Neuronal stem cell (in vitro differentiated cells): ENCODE measurements around the gene NFYC.

Experiments used
- DNase-seq: peaks from one replicate; pipeline ENCODE4 v3.0.0-alpha.2; 2013; ENCODE audit warnings: low spot score
- H2AFZ ChIP-seq: one replicate; pipeline ENCODE4 v1.6.1; 2013; ENCODE audit warnings: mild to moderate bottlenecking, low read length, inconsistent platforms
- H2AK5ac ChIP-seq: 2 replicates; pipeline ENCODE4 v1.6.1; 2013; ENCODE audit warnings: low read depth, mild to moderate bottlenecking, inconsistent platforms, low read length, moderate library complexity, mixed read lengths
- H2BK120ac ChIP-seq: 2 replicates; pipeline ENCODE4 v1.6.1; 2013; ENCODE audit warnings: low read depth, mild to moderate bottlenecking, inconsistent platforms, low read length, moderate library complexity, mixed read lengths
- H2BK12ac ChIP-seq: one replicate; pipeline ENCODE4 v1.6.1; 2013; ENCODE audit warnings: low read length, inconsistent platforms
- H2BK15ac ChIP-seq: 2 replicates; pipeline ENCODE4 v1.6.1; 2013; ENCODE audit warnings: mild to moderate bottlenecking, low read length, inconsistent platforms, mixed read lengths
- H2BK5ac ChIP-seq: one replicate; pipeline ENCODE4 v1.6.1; 2013; ENCODE audit warnings: inconsistent platforms, mild to moderate bottlenecking, low read length, moderate library complexity
- H3K14ac ChIP-seq: one replicate; pipeline ENCODE4 v1.6.1; 2013; ENCODE audit warnings: low read length, inconsistent platforms
- H3K18ac ChIP-seq: 2 replicates; pipeline ENCODE4 v1.6.1; 2013; ENCODE audit warnings: low read length, inconsistent platforms
- H3K23ac ChIP-seq: 2 replicates; pipeline ENCODE4 v1.6.1; 2013; ENCODE audit warnings: low read depth, mild to moderate bottlenecking, mixed read lengths, low read length, inconsistent platforms; ENCODE audit not compliant: poor library complexity
- H3K27ac ChIP-seq: replicated peaks from 3 replicates; pipeline ENCODE4 v1.5.1; 2013; ENCODE audit warnings: low read length, inconsistent platforms
- H3K27me3 ChIP-seq, 3 experiments: 2 replicates each; pipeline ENCODE4 v1.6.1; 2013; ENCODE audit warnings: low read length in 3 of 3, mild to moderate bottlenecking in 2 of 3, inconsistent platforms in 1 of 3, low read depth in 1 of 3, mixed read lengths in 1 of 3, moderate library complexity in 1 of 3; ENCODE audit not compliant: control insufficient read depth in 3 of 3, insufficient read depth in 3 of 3
- H3K36me3 ChIP-seq, 2 donors: replicated peaks in 1 of 2; 2 replicates each; pipeline ENCODE4 v1.6.1; 2013; ENCODE audit warnings: low read length in 2 of 2; ENCODE audit not compliant: control insufficient read depth in 2 of 2, insufficient read depth in 2 of 2
- H3K4ac ChIP-seq: 2 replicates; pipeline ENCODE4 v1.6.1; 2013; ENCODE audit warnings: inconsistent platforms, mild to moderate bottlenecking, low read length, moderate library complexity
- H3K4me1 ChIP-seq, 2 donors: 1 replicate in 1 of 2; 2 replicates in 1 of 2; pipeline ENCODE4 v1.6.1; 2013; ENCODE audit warnings: low read length in 2 of 2, low read depth in 1 of 2; ENCODE audit not compliant: control insufficient read depth in 2 of 2, insufficient read depth in 1 of 2
- H3K4me2 ChIP-seq: one replicate; pipeline ENCODE4 v1.6.1; 2013; ENCODE audit warnings: mild to moderate bottlenecking, low read length, inconsistent platforms; ENCODE audit not compliant: insufficient read depth, poor library complexity, severe bottlenecking
- H3K4me3 ChIP-seq, 2 donors: 2 replicates each; pipeline ENCODE4 v1.5.1; 2013; ENCODE audit warnings: low read length in 2 of 2, mild to moderate bottlenecking in 2 of 2, inconsistent platforms in 1 of 2, moderate library complexity in 1 of 2
- H3K79me1 ChIP-seq: one replicate; pipeline ENCODE4 v1.6.1; 2013; ENCODE audit warnings: low read depth, mild to moderate bottlenecking, inconsistent platforms, low read length, moderate library complexity
- H3K9ac ChIP-seq: one replicate; pipeline ENCODE4 v1.6.1; 2013; ENCODE audit warnings: mild to moderate bottlenecking, low read depth, low read length, inconsistent platforms; ENCODE audit not compliant: poor library complexity
- H3K9me3 ChIP-seq, 2 donors: replicated peaks in 1 of 2; 2 replicates each; pipeline versions ENCODE3 to v1.6.1; 2013; ENCODE audit warnings: low read length in 2 of 2, mild to moderate bottlenecking in 2 of 2, inconsistent platforms in 1 of 2, low read depth in 1 of 2, mixed read lengths in 1 of 2, moderate library complexity in 1 of 2; ENCODE audit not compliant: control insufficient read depth in 2 of 2, insufficient read depth in 1 of 2
- H4K8ac ChIP-seq: one replicate; pipeline ENCODE4 v1.6.1; 2013; ENCODE audit warnings: low read depth, mild to moderate bottlenecking, inconsistent platforms, low read length, moderate library complexity
- H4K91ac ChIP-seq: one replicate; pipeline ENCODE4 v1.6.1; 2013; ENCODE audit warnings: low read length, low read depth, mild to moderate bottlenecking, inconsistent platforms; ENCODE audit not compliant: poor library complexity
- WGBS, 2 donors: extraction: QIAGEN DNeasy Blood & Tissue Kit; methylation state at CpG; one replicate each; pipeline ENCODE4 v1.1.7; 2013; ENCODE audit warnings: missing lambda C conversion rate in 2 of 2, mixed read lengths in 1 of 2; ENCODE audit not compliant: insufficient read length in 2 of 2, insufficient replicate concordance in 1 of 2; ENCODE audit errors: extremely low coverage in 2 of 2; 5-methylcytosine and 5-hydroxymethylcytosine counted together

Gene NFYC

GRCh38 chr1:40706626-40707025, 15.1 kb downstream of the NFYC start:
- no peak overlapping the region for H2BK5ac ChIP-seq
- H2AFZ ChIP-seq: no peak overlapping the region
- WGBS, 2 donors: no CpG with 5 or more reads among the region's 4 CpGs
- H3K18ac ChIP-seq: no peak overlapping the region
- no peak overlapping the region for H2BK15ac ChIP-seq
- H4K8ac ChIP-seq: no peak overlapping the region
- H3K4me1 ChIP-seq: peaks cover 4 to 8% of the 10 kb centered on the region in 2 donors
- H2AK5ac ChIP-seq: no peak overlapping the region
- H3K9me3 ChIP-seq: no peaks in the 10 kb centered on the region
- H3K36me3 ChIP-seq: no peaks in the 10 kb centered on the region
- H3K9ac ChIP-seq: no peak overlapping the region
- no peak for DNase-seq
- H3K79me1 ChIP-seq: no peaks in the 10 kb centered on the region
- H3K4me3 ChIP-seq: no peak overlapping the region
- no peak overlapping the region for H3K27ac ChIP-seq
- no peak overlapping the region for H3K4me2 ChIP-seq
- H3K14ac ChIP-seq: no peak overlapping the region
- H2BK12ac ChIP-seq: no peak overlapping the region
- H4K91ac ChIP-seq: no peak overlapping the region
- no peaks in the 10 kb centered on the region for H3K27me3 ChIP-seq
- no peak overlapping the region for H2BK120ac ChIP-seq
- no peak overlapping the region for H3K23ac ChIP-seq
- H3K4ac ChIP-seq: no peak overlapping the region

- no peak overlapping the region for H3K23ac ChIP-seq
- no peaks in the 10 kb centered on the region for H3K79me1 ChIP-seq
- no peak overlapping the region for H2AK5ac ChIP-seq
- no CpG with 5 or more reads among the region's 3 CpGs for WGBS, 2 donors
- H3K27ac ChIP-seq: peak overlapping the region; percentile 89
- H2AFZ ChIP-seq: peak overlapping the region; percentile 81
- H3K4me3 ChIP-seq: peak overlapping the region; percentile 52 to 74
- H2BK120ac ChIP-seq: no peak overlapping the region
- no peak overlapping the region for H2BK5ac ChIP-seq
- peaks cover 0 to 16% of the 10 kb centered on the region in 2 donors for H3K36me3 ChIP-seq
- H2BK15ac ChIP-seq: no peak overlapping the region
- no peak overlapping the region for H4K8ac ChIP-seq
- peak overlapping the region; percentile 58 for H3K4me2 ChIP-seq
- H2BK12ac ChIP-seq: no peak overlapping the region
- no peak for DNase-seq
- no peak overlapping the region for H4K91ac ChIP-seq
- no peaks in the 10 kb centered on the region for H3K9me3 ChIP-seq
- H3K4ac ChIP-seq: no peak overlapping the region
- no peak overlapping the region for H3K14ac ChIP-seq
- H3K4me1 ChIP-seq: peaks cover 4 to 12% of the 10 kb centered on the region in 2 donors
- H3K9ac ChIP-seq: no peak overlapping the region
- no peak overlapping the region for H3K18ac ChIP-seq
- H3K27me3 ChIP-seq: no peaks in the 10 kb centered on the region
These were observed 17.2 kb downstream of the NFYC start for GRCh38 chr1:40708750-40709099.

GRCh38 chr1:40709100-40709801, 17.7 kb downstream of the NFYC start:
- Histone ChIP-seq H4K91ac (no peak overlapping the region), H3K9me3 (no peaks in the 10 kb centered on the region), H3K18ac (no peak overlapping the region), H4K8ac (no peak overlapping the region), H3K27me3 (no peaks in the 10 kb centered on the region), H3K14ac (no peak overlapping the region), H3K4me3 (peak overlapping the region; percentile 52 to 83), H3K27ac (peak overlapping the region; percentile 89), H2BK12ac (no peak overlapping the region), H2BK5ac (no peak overlapping the region), H3K36me3 (peaks cover 0 to 21% of the 10 kb centered on the region in 2 donors), H3K4me2 (peak overlapping the region; percentile 65), H3K23ac (no peak overlapping the region), H2AFZ (peak overlapping the region; percentile 81), H2BK15ac (no peak overlapping the region), H3K79me1 (no peaks in the 10 kb centered on the region), H3K4me1 (peaks cover 4 to 12% of the 10 kb centered on the region in 2 donors), H3K4ac (no peak overlapping the region), H3K9ac (no peak overlapping the region), H2AK5ac (no peak overlapping the region), H2BK120ac (no peak overlapping the region)
- DNase-seq: peak; percentile 91
- no CpG with 5 or more reads among the region's 10 CpGs for WGBS, 2 donors

- peak overlapping the region; percentile 81 for H2AFZ ChIP-seq
- H4K8ac ChIP-seq: no peak overlapping the region
- peak overlapping the region; percentile 52 to 83 for H3K4me3 ChIP-seq
- no peak overlapping the region for H3K9ac ChIP-seq
- no peak overlapping the region for H2BK120ac ChIP-seq
- no peak overlapping the region for H2BK15ac ChIP-seq
- no peaks in the 10 kb centered on the region for H3K9me3 ChIP-seq
- peak overlapping the region; percentile 65 for H3K4me2 ChIP-seq
- no peak overlapping the region for H2BK5ac ChIP-seq
- peak overlapping the region; percentile 82 for H3K27ac ChIP-seq
- no peaks in the 10 kb centered on the region for H3K79me1 ChIP-seq
- H3K14ac ChIP-seq: no peak overlapping the region
- no peaks in the 10 kb centered on the region for H3K27me3 ChIP-seq
- H3K4me1 ChIP-seq: peaks cover 4 to 12% of the 10 kb centered on the region in 2 donors
- H2BK12ac ChIP-seq: no peak overlapping the region
- no peak overlapping the region for H3K4ac ChIP-seq
- H2AK5ac ChIP-seq: no peak overlapping the region
- WGBS, 2 donors: no CpG with 5 or more reads among the region's 3 CpGs
- H3K18ac ChIP-seq: no peak overlapping the region
- DNase-seq: no peak
- H4K91ac ChIP-seq: no peak overlapping the region
- H3K36me3 ChIP-seq: peaks cover 0 to 24% of the 10 kb centered on the region in 2 donors
- no peak overlapping the region for H3K23ac ChIP-seq
These were observed 18.3 kb downstream of the NFYC start for GRCh38 chr1:40709802-40710278.
